Effector memory CD4-positive, alpha-beta T cell (primary cell): ENCODE results near the gene BDH1.
"Not testable (repeated sequence)": the region's sequence is repeated elsewhere in the genome, so short reads cannot be mapped to it uniquely, and the experiment has no call there.

Experiments used
- DNase-seq, 3 donors: peaks; one replicate each; pipeline ENCODE4 v3.0.0-alpha.2; 2020
- H3K27ac ChIP-seq: 2 replicates; pipeline ENCODE4 v1.7.0; 2013; ENCODE audit warnings: mild to moderate bottlenecking, low read length, moderate library complexity; ENCODE audit not compliant: insufficient read depth, poor library complexity, severe bottlenecking
- H3K27me3 ChIP-seq: replicated peaks from 2 replicates; pipeline ENCODE4 v1.7.0; 2013; ENCODE audit warnings: mild to moderate bottlenecking, low read length; ENCODE audit not compliant: insufficient read depth, control insufficient read depth, poor library complexity, severe bottlenecking
- H3K36me3 ChIP-seq: 2 replicates; pipeline ENCODE4 v1.7.0; 2013; ENCODE audit warnings: mild to moderate bottlenecking, low read length, moderate library complexity; ENCODE audit not compliant: control insufficient read depth, insufficient read depth
- H3K4me1 ChIP-seq: 2 replicates; pipeline ENCODE4 v1.7.0; 2013; ENCODE audit warnings: low read length, mild to moderate bottlenecking; ENCODE audit not compliant: control insufficient read depth, insufficient read depth, poor library complexity, severe bottlenecking
- H3K4me3 ChIP-seq: 2 replicates; pipeline ENCODE4 v1.7.0; 2013; ENCODE audit warnings: low read length, low read depth, mild to moderate bottlenecking; ENCODE audit not compliant: insufficient read depth, poor library complexity, severe bottlenecking
- H3K9me3 ChIP-seq: 2 replicates; pipeline ENCODE4 v1.7.0; 2013; ENCODE audit warnings: mild to moderate bottlenecking, low read length, moderate library complexity; ENCODE audit not compliant: control insufficient read depth

Gene BDH1

DNA sequence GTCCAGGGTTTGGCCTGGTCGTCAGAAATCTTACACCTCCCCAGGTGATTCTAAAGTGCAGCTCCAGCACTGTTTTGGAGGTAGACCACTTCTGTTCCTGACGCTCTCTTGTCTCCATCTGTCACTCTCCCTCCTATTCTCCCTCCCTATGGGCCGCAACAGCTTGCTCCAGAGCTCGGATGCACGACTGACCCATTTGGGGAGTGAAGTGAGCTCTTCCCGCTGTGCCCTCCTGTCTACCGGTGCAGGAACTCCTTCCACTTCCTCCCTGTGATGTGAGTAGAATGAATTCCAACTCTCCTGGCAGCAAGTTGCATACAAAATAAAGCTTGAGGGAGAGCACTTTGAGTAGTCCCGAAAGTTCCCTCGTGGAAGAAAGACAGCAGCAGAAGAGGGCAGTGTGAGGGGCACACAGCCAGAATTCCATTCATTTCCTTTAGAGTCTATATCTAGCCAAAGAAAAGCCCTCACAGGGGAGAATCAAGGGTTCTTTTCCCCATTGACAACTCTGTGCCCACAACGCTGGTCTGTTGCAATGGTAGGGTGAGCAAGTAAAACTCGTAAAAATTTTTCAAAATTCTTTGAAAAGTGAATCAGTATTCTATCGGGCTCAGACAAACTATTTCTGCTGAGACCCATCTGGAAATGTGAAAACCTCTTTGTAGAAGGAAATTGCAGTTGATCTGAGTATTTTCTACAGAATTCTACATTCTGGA is 39.9 kb upstream of the BDH1 start:
- H3K9me3 ChIP-seq = no peaks in the 10 kb centered on the region
- DNase-seq = no peak
- no peak overlapping the region for H3K4me3 ChIP-seq
- H3K36me3 ChIP-seq = no peaks in the 10 kb centered on the region
- no peaks in the 10 kb centered on the region for H3K27me3 ChIP-seq
- peaks cover 6% of the 10 kb centered on the region for H3K4me1 ChIP-seq
- no peak overlapping the region for H3K27ac ChIP-seq

DNA sequence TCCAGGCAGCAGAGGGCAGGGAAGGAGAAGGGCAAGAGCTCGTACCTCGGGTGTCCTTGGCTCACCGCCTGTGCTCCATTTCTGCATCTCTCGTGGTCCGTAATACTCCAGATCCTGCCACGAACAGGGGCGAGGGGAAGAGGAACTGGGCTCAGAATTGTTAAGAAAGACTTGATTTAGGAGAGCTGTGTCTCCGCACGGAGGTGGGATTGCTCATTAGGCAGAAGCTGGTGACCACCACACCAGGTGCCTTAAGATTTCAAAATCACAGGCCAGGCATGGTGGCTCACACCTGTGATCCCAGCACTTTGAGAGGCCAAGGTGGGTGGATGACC is 37.2 kb upstream of the BDH1 start:
- no peak overlapping the region for H3K4me3 ChIP-seq

DNA sequence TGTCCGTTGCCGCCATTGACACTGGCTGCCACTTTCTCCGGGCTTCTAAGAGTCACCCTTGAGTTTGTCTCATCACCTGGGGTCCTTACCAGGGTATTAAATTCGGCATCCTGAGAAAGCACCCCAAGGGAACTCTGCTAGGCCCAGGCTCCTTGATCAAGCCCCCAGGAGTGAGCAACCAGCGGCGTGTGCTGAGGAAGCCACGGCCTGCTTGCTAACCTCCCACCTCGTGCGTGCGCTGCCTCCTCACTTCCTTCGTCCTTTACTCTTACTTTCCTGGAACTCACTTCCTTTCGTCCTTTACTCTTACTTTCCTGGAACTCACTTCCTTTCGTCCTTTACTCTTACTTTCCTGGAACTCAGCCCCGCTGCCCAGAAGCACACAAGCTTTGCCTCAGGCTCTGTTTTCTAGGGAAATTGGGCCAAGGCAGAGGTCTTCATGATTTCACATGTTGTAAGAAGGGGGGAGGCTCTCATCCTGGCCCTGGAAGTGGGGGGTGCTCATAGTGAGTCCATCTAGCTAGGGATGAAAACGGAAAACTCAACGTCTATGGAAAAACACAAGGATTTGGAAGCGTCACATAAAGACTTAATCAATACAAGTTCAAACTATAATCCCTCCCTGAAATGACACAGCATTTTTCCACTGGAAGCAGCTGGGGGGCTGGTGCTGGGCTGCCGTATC is 36.7 kb upstream of the BDH1 start:
- H3K4me3 ChIP-seq = no peak overlapping the region
- DNase-seq = no peak
- no peaks in the 10 kb centered on the region for H3K9me3 ChIP-seq

More for the DNA sequence above, 37.2 kb upstream of the BDH1 start:
- Histone ChIP-seq H3K27me3 (no peaks in the 10 kb centered on the region), H3K9me3 (no peaks in the 10 kb centered on the region), H3K27ac (no peak overlapping the region), H3K4me1 (no peaks in the 10 kb centered on the region), H3K36me3 (no peaks in the 10 kb centered on the region)
- DNase-seq = no peak

GRCh38 chr3:197591816-197592215 is 36.0 kb upstream of the BDH1 start:
- Histone ChIP-seq H3K4me1 (no peaks in the 10 kb centered on the region), H3K27ac (no peak overlapping the region), H3K4me3 (no peak overlapping the region), H3K9me3 (no peaks in the 10 kb centered on the region), H3K36me3 (no peaks in the 10 kb centered on the region), H3K27me3 (no peaks in the 10 kb centered on the region)
- DNase-seq = no peak

More for the DNA sequence above, 36.7 kb upstream of the BDH1 start:
- Histone ChIP-seq H3K36me3 (no peaks in the 10 kb centered on the region), H3K4me1 (no peaks in the 10 kb centered on the region), H3K27ac (no peak overlapping the region), H3K27me3 (no peaks in the 10 kb centered on the region)

- H3K27me3 ChIP-seq = no peaks in the 10 kb centered on the region
- no peak for DNase-seq
- H3K4me3 ChIP-seq = no peak overlapping the region
- no peaks in the 10 kb centered on the region for H3K36me3 ChIP-seq
- H3K27ac ChIP-seq = no peak overlapping the region
- H3K9me3 ChIP-seq = no peaks in the 10 kb centered on the region
- H3K4me1 ChIP-seq = no peaks in the 10 kb centered on the region
These were observed 34.7 kb upstream of the BDH1 start for GRCh38 chr3:197590313-197590962.

- H3K4me1 ChIP-seq = no peaks in the 10 kb centered on the region
- H3K27me3 ChIP-seq = no peaks in the 10 kb centered on the region
- DNase-seq = no peak
- H3K27ac ChIP-seq = no peak overlapping the region
- H3K9me3 ChIP-seq = no peaks in the 10 kb centered on the region
- no peak overlapping the region for H3K4me3 ChIP-seq
- no peaks in the 10 kb centered on the region for H3K36me3 ChIP-seq
These were observed 33.8 kb upstream of the BDH1 start for GRCh38 chr3:197589545-197589944.

DNA sequence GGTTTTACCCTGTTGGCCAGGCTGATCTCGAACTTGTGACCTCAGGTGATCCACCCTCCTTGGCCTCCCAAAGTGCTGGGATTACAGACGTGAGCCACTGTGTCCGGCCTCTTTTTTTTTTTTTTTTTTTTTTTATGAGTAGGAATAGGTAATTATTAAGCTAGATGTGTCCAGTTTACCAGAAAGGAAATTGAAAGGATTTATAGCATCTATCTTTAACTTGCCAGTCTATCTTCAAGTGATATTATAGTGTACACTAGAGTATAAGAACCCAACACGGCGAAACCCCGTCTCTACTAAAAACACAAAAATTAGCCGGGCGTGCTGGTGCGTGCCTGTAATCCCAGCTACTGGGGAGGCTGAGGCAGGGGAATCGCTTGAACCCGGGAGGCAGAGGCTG is 31.0 kb upstream of the BDH1 start:
- DNase-seq, H3K36me3 ChIP-seq, H3K27me3 ChIP-seq, H3K4me1 ChIP-seq, H3K27ac ChIP-seq, H3K4me3 ChIP-seq, H3K9me3 ChIP-seq: not testable (repeated sequence)

DNA sequence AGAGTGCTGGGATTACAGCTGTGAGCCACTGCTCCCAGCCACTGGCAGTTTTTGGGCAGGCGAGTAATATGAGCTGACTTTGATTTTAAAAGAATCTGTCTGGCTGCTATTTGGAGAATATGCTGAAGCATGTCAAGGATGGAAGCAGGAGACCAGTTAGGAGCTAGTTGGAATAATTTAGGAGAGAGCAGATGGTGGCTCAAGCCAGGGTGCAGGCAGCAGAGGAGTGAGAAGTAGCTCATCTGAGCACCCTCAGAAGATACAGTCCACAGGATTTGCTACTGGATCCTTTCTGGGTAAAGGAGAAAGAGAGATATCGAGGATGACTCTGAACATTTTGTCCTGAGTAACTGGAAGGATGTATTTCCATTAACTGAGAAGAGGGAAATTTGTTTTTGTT is 30.4 kb upstream of the BDH1 start:
- no peaks in the 10 kb centered on the region for H3K9me3 ChIP-seq
- no peaks in the 10 kb centered on the region for H3K27me3 ChIP-seq
- H3K4me3 ChIP-seq = no peak overlapping the region
- no peak overlapping the region for H3K27ac ChIP-seq
- DNase-seq = no peak
- H3K36me3 ChIP-seq = no peaks in the 10 kb centered on the region
- H3K4me1 ChIP-seq = no peaks in the 10 kb centered on the region

GRCh38 chr3:197584733-197585132 is 29.0 kb upstream of the BDH1 start:
- Histone ChIP-seq H3K36me3 (no peaks in the 10 kb centered on the region), H3K27ac (no peak overlapping the region), H3K9me3 (no peaks in the 10 kb centered on the region), H3K27me3 (no peaks in the 10 kb centered on the region), H3K4me3 (no peak overlapping the region), H3K4me1 (no peaks in the 10 kb centered on the region)
- no peak for DNase-seq

GRCh38 chr3:197583371-197583770 is 27.6 kb upstream of the BDH1 start:
- no peak for DNase-seq
- Histone ChIP-seq H3K4me1 (no peaks in the 10 kb centered on the region), H3K4me3 (no peak overlapping the region), H3K9me3 (no peaks in the 10 kb centered on the region), H3K36me3 (no peaks in the 10 kb centered on the region), H3K27me3 (no peaks in the 10 kb centered on the region), H3K27ac (no peak overlapping the region)
